K562 (cell line): ENCODE results near the gene ADAM8.

Source experiments
- CTCF ChIP-seq, 3 experiments: IDR thresholded peaks in 2 of 3; conservative IDR thresholded peaks in 1 of 3; 2 replicates each; pipeline ENCODE4 v1.5.1; 2011 to 2012; ENCODE audit warnings: low read length in 3 of 3, mild to moderate bottlenecking in 3 of 3, control low read depth in 2 of 3, improper control_type of control experiment in 1 of 3, inconsistent platforms in 1 of 3, low read depth in 1 of 3, mixed read lengths in 1 of 3, moderate library complexity in 1 of 3; ENCODE audit not compliant: insufficient read depth in 2 of 3
- GABPA ChIP-seq: fragments of 200-800 bp; sonication (Bioruptor generic); conservative IDR thresholded peaks from 2 replicates; pipeline ENCODE4 v1.6.1; 2016; ENCODE audit warnings: low read depth, missing genetic modification characterization, missing compliant biosample characterization
- MYC ChIP-seq, 2 experiments: fragments of 250-450 bp in 1 of 2; sonication (Bioruptor Pico) in 1 of 2; IDR thresholded peaks; 2 replicates each; pipeline versions ENCODE4 v1.5.1 to v1.6.1; 2012 to 2021; ENCODE audit warnings: low read depth in 2 of 2, borderline replicate concordance in 1 of 2, improper control_type of control experiment in 1 of 2, low read length in 1 of 2, mild to moderate bottlenecking in 1 of 2, moderate library complexity in 1 of 2
- NFYB ChIP-seq: IDR thresholded peaks from 2 replicates; pipeline ENCODE4 v1.6.1; 2011; ENCODE audit warnings: mild to moderate bottlenecking, moderate library complexity; ENCODE audit not compliant: insufficient read length; ENCODE audit errors: extremely low read depth
- ZBTB33 ChIP-seq: sonication (generic); formaldehyde crosslinking; IDR thresholded peaks from 2 replicates; pipeline ENCODE4 v1.8.1; 2023; ENCODE audit warnings: mild to moderate bottlenecking, missing genetic modification reagents
- ZNF217 ChIP-seq: sonication (generic); formaldehyde crosslinking; IDR thresholded peaks from 2 replicates; pipeline ENCODE4 v1.8.0; 2022; ENCODE audit warnings: mild to moderate bottlenecking, missing genetic modification reagents
- ZNF253 ChIP-seq: fragments of 250-450 bp; sonication (Bioruptor Pico); conservative IDR thresholded peaks from 2 replicates; pipeline ENCODE4 v1.6.1; 2021; ENCODE audit warnings: mild to moderate bottlenecking
- ZNF431 ChIP-seq: sonication (generic); formaldehyde crosslinking; IDR thresholded peaks from 2 replicates; pipeline ENCODE4 v1.8.0; 2022; ENCODE audit warnings: mild to moderate bottlenecking, missing genetic modification reagents
- ZNF639 ChIP-seq, 2 experiments: fragments of 200-800 bp in 1 of 2; sonication (Bioruptor generic) in 1 of 2; sonication (generic) in 1 of 2; formaldehyde crosslinking in 1 of 2; IDR thresholded peaks in 1 of 2; conservative IDR thresholded peaks in 1 of 2; 2 replicates each; pipeline versions ENCODE4 v1.5.0 to v1.6.1; 2016 to 2020; ENCODE audit warnings: missing compliant biosample characterization in 1 of 2, missing genetic modification characterization in 1 of 2, missing genetic modification reagents in 1 of 2

GRCh38 chr10:133302230-133302629 is 25.6 kb upstream of the ADAM8 start:
- no peak for TF ChIP-seq GABPA
- TF ChIP-seq CTCF (IDR thresholded peaks at IDR 0.05 in 2 of 3, conservative IDR thresholded peaks at IDR 0.05 in 1 of 3; ENCODE audit: insufficient read depth in 2 of 3, low read depth in 1 of 3, low read length in 3 of 3) = no peak
- no peak for TF ChIP-seq ZNF431 (CRISPR knock-in tag)
- no peak for TF ChIP-seq MYC (IDR thresholded peaks at IDR 0.05; ENCODE audit: low read depth, low read length)
- TF ChIP-seq MYC (CRISPR knock-in tag; IDR thresholded peaks at IDR 0.05; ENCODE audit: borderline replicate concordance, low read depth) = no peak
- TF ChIP-seq ZNF639 (CRISPR knock-in tag; conservative IDR thresholded peaks at IDR 0.05 in 1 of 2, IDR thresholded peaks at IDR 0.05 in 1 of 2) = no peak
- no peak for TF ChIP-seq NFYB
- TF ChIP-seq ZNF217 (CRISPR knock-in tag) = no peak
- TF ChIP-seq ZNF253 = no peak
- no peak for TF ChIP-seq ZBTB33
